Hepatocyte (in vitro differentiated cells): ENCODE measurements around the gene FHOD3.

Experiments used
- CTCF ChIP-seq: fragments of 200-600 bp; sonication (generic); IDR thresholded peaks from 2 replicates; pipeline ENCODE4 v1.5.1; 2016; ENCODE audit warnings: antibody characterized with exemption, mild to moderate bottlenecking; ENCODE audit not compliant: poor library complexity
- EZH2 ChIP-seq: fragments of 200-600 bp; sonication (generic); IDR thresholded peaks from 2 replicates; pipeline ENCODE4 v1.6.1; 2016; ENCODE audit warnings: antibody characterized with exemption, mild to moderate bottlenecking, borderline replicate concordance
- EZH2phosphoT487 ChIP-seq: fragments of 200-600 bp; sonication (generic); IDR thresholded peaks from one replicate; pipeline ENCODE4 v1.6.1; 2018; ENCODE audit warnings: antibody characterized with exemption, mild to moderate bottlenecking, low read depth, moderate library complexity; ENCODE audit not compliant: unreplicated experiment, severe bottlenecking

GRCh38 chr18:36568487-36568886 is 271.0 kb downstream of the FHOD3 start:
- TF ChIP-seq EZH2: no peak
- TF ChIP-seq CTCF: no peak
- no peak for TF ChIP-seq EZH2phosphoT487
